IPS-NIHi7 (cell line): Measurements from ENCODE around the gene FOXF1.
A peak's percentile ranks its signal among the peaks of the same experiment; 100 is the strongest.

Experiments
- DNase-seq: peaks from one replicate; pipeline ENCODE4 v3.0.0; 2012; ENCODE audit warnings: mixed read lengths; ENCODE audit errors: extremely low spot score

Gene FOXF1

DNA sequence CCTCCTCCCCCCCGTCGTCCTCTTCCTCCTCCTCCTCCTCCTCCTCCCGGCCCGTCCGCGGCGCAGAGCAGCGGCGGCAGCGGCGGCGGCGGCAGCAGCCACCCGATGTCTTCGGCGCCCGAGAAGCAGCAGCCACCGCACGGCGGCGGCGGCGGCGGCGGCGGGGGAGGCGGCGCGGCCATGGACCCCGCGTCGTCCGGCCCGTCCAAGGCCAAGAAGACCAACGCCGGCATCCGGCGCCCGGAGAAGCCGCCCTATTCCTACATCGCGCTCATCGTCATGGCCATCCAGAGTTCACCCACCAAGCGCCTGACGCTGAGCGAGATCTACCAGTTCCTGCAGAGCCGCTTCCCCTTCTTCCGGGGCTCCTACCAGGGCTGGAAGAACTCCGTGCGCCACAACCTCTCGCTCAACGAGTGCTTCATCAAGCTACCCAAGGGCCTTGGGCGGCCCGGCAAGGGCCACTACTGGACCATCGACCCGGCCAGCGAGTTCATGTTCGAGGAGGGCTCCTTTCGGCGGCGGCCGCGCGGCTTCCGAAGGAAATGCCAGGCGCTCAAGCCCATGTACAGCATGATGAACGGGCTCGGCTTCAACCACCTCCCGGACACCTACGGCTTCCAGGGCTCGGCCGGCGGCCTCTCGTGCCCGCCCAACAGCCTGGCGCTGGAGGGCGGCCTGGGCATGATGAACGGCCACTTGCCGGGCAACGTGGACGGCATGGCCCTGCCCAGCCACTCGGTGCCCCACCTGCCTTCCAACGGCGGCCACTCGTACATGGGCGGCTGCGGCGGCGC lies at the start of gene FOXF1:
TSS of gene FOXF1 (plus strand) at position 63 of the 797 bp plus-strand sequence. CDS start at position 106, 43 bp downstream.
- DNase-seq, result no peak

DNA sequence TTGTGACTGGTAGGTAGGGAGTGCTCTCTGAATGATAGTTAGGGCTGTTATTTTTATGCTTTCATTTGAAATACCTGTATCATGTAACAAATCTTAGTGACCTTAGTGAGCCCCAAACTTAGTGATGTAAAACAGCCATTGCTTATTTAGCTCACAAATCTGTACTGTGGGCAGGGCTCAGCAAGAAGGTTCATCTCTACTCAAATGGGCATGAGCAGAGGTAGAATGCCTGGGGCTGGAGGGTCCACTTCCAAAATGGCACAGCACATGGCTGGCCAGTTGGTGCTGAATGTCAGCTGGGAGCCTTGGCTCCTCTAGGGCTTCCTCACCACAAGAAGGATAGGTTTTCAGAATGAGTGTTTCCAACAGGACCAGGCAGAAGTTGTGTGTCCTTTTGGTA lies 49.3 kb upstream of the FOXF1 start:
- no peak for DNase-seq

DNA sequence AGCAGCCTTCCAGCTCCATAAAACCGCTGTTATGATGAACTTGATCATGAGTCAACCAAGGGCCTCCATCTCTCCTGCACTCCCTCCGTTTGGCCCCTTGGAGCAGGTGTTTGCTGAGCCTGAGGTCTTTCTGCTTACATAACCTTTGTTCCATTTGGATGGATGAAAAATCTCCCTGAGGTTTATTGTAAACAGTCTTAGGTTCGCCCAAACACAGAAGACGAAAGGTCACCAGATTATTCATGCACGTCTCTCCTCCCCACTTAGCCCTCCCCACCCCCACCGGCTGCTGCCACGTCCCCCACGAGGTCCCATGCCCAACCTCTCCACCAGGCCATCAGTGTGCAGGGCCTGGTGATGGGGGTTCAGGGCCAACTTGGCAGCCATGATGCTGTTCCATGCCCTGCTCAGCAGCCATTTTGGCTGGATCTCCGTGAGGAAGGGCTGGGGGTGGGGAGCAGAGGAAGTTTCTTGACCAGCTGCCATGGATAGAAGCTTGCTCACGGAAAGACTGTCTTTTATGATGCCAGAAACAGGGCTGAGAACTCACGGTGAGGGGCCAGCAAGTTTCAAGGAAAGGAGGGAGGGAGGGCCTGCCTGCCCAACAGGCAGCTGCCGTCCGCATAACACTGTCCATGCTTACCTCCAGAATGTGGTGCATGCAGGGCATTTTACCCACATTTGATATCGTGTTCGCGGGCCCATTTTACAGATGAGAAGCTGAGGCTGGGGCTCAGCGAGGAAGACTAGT lies 47.8 kb upstream of the FOXF1 start:
- no peak for DNase-seq

DNA sequence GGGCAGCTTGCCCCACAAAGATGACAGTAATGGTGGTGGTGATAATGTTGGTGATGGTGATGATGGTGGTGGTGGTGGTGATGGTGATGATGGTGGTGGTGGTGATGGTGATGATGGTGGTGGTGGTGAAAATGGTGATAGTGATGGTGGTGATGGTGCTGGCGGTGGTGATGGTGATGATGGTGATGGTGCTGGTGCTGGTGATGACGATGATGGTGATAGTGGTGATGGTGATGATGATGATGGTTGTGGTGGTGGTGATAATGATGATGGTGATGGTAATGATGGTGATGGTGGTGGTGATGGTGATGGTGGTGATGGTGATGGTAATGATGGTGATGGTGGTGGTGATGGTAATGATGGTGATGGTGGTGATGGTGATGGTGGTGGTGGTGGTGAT lies 46.3 kb upstream of the FOXF1 start:
- no peak for DNase-seq

DNA sequence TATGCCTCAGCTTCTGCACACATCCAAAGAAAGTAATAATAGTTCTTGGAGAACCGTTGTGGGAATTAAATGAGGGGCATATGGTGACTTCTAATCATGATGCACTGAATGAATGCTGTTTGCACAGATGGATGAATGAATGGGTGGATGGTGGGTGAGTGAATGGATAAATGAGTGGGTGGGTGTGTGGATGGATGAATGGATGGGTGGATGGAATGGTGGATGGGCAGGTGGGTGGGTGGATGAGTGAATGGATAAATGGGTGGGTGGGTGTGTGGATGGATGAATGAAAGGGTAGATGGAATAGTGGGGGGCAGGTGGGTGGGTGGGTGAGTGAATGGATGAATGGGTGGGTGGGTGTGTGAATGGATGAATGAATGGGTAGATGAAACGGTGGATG lies 44.9 kb upstream of the FOXF1 start:
- DNase-seq, result no peak

DNA sequence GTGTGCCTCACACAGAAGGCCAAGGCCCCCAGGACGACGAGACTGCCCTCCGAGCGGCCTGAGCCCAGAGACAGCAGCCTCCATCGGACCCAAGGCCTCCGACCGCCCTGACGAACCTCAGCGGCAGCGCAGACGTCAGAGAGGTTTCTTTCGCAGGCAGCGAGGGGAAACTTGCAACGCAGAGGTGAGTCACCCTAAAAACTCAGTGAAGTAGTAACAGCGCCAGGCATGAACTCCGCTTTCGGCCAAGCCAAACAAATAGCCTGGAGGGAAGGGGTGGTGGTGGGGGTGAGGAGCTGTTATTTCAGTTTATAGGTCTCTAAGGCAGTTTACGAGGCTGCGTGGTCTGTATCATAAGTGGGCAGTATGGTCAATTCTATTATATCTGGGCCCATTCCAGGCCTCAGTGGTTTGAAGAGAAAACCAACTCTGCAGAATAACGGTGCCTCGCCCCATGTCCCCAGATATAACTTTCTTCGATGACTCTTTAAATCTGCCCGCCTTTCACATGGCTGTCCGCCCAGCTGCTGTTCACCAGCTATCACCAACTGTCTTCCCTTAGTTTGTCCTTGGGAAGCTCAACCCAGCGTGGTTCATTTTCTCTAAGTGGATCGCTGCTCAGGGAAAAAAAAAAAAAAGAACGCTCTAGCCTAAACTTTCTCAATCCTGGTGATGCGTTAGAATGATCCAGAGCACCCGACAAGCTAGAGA lies 43.5 kb upstream of the FOXF1 start:
- DNase-seq, result no peak

DNA sequence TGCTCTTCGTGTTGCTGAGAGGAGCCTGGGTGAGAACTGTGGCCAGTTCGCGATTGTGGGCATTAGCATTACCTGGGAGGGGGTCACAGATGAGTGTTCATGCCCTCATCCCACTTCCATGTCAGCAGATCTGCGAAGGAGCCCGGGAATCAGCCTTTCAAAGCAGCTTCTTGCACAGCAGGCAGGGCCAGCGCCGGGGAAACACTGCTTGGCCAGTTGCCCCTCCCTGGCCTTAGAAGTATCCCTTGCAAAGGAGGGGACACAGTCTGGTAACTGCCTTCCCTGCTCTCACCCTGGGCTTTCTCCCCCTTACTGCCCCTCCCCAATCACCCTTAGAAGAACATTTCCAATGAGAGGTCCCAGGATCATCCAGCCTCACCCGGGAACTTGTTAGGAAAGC lies 42.8 kb upstream of the FOXF1 start:
- no peak for DNase-seq

DNA sequence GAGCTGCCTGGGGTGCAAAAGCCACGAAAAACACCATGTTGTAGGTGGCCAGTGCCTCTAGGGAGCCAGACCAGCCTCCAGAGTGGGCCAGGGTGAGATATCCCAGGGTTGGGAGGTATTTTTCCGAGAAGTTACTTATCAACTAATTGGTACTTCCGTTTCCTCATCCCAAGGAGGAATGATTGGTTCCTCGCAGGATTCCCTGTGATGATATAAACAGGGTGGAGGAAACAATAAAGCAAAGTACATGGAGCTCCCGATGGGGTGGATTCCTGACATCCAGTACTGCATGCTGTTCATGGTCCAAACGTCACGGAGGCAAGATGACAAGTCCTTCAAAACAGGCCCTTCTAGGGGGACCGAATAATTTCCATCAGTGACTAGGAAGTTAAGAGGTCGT lies 39.4 kb upstream of the FOXF1 start:
- DNase-seq, result no peak

DNA sequence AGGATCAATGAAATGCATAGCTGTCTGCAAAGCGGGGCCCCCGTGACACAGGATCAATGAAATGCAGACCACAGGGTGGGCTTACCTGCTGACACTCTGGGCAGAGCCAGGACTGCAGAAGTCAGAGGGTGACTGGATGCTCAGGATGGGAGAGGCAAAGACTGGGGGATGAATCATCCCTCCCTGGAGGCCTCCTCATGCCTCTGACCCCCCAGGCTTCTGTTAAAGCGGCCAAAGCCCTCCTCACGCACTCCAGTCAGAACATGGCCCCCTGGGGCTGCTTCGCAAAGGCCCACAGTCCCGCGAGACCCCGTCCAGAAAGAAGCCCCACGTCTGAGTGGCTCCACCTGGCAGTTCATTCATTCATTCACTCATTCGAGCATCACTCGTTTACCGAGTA lies 38.4 kb upstream of the FOXF1 start:
- no peak for DNase-seq

DNA sequence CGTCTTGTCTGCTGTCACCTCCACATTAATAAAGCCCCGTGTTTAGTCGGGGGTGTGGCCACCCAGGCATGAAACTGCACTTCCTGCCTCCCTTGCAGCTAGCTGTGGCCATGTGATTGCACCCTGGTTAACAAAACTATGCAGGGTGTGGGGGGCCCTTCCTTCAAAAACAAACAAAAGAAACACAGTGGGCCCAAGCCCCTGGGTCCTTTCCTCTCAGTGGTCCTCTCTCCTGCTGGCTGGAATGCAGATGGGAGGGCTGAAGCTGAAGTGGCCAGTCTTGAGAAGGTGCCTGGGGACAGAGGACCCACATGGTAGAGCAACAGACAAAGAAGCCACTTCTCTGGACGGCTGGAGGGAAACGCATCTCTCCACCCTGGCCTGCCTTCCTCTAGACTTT lies 38.0 kb upstream of the FOXF1 start:
- DNase-seq, result no peak

DNA sequence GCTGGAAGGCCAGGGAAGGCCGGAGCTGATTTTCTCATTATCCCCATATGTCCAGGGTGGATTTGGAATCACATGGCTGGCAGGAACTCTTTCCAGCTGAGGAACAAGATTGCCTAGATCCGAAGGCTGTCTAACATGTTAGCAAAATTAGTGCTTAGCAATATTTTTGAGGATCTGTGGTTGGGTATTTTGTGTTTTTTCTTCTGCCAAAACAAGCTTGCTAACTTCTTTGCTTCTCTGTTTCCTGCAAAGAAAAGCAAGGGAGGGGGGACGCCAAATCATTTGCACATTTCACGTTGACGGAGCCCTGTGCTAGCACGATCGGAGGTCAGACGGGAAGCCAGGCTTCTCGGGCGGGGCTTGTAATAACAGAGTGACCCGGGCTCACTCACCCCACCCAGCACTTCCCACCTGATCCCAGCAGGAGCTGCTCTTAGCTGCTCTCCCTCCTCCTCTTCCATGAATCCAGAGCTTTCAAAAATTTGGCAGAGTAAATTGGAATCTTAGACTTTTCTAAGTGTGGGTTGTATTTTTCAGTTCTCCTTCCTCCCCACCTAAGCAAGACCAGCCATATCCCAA lies 33.3 kb upstream of the FOXF1 start:
- DNase-seq, result peak; percentile 44

DNA sequence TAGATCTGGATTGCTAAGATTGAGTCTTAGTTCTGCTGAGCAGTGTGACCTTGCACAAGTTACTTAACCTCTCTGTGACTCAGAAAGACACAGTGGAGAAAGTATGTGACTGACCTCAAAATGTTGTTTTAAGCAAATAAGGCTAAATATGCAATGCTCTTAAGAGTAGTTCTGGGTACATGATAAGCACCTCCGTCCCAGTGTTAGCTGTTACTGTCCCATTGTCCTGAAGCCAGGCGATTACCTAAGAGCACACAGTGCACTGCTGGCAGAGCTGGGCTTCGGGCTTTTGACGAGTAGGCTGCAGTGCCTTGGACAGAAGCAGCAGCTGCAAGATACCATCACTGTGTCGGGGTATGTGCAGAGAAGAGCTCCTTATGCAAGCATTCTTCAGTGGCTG lies 32.7 kb upstream of the FOXF1 start:
- DNase-seq, result no peak

DNA sequence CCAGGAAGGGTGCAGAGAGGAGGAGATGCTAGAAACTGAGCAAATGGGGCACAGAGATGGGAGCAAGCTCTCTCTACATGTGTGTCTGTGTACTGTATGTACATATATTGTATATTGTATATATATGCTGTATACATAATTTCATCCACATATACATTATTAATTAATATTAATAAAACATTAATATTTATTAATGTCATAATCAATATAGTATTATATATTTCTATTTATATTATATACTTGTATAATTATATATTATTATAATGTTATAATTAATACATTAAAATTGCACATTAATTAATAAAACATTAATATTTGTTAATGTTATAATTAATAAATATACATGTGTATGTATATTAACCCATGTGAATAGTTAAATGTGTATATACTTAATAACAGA lies 31.5 kb upstream of the FOXF1 start:
- DNase-seq, result no peak

DNA sequence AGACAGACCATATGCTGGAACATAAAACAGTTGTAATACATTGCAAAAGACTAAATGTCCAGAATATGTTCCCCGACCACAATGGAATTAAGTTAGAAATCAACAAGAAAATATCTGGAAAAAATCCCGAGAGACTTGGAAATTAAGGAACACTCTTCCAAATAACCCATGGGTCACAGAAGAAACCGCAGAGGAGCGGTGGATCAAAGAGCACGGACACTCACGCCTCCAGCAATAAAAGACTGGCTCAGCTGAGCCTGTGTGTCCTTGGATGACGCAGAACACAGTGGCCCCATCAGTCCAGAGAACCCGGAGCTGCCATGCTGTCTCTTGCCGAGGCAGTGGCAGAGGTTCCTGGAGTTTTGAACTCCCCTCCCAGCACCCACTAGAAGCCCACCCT lies 30.9 kb upstream of the FOXF1 start:
- DNase-seq, result no peak

DNA sequence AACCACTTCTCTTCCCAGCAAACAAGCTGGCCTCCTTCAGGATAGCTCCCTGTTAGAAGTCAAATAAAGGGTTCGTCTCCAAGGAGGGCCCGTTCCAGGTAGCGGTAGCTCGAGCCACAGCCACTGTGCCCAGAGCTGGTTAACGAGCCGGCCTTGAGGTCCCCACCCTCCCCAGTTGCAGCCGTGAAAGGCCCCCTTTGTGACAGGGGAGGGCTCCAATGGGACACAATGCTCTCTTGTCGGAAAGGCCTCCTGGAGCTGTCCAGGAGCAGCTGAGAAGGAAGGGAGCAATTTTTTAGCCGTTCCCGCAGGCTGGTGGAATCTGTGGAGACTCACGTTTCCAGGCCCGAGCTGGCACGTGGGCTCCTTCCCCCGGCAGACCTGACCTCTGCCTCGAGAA lies 29.9 kb upstream of the FOXF1 start:
- no peak for DNase-seq

DNA sequence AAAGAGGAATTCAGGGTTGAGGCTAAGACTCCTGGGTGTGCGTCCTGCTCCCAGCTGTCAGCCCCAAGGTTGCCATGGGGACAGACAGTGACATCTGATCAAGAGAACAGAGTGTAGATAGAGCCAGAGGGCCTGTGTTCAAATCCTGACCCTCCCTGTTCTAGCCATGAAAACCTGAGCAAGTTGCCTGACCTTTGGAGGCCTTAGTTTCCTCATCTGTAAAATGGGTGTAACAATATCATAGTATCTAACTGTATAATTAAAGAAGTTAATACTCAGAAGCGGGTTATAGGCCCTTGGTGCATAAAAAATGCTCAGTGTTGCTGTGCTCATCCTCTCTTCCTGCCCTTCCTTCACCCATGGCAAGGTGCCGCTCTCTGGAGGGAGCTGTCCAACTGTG lies 28.7 kb upstream of the FOXF1 start:
- no peak for DNase-seq

DNA sequence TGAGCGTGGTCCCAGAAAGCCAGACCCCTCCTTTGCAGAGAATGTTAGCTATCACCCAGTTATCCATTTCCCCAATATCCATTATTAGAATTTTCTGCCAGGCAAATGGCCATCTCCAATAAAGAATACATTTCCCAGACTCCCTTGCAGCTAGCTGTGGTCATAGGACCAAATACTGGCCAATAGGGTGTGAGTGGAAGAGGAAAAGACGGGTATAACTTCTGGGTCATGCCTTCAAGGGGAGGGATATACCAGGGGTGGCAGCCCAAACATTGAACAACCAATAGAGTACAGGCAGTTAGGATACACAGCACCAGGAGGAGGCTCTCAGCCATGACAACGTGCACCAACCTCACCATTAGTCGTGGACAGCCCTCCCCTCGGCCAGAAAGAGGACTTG lies 26.1 kb upstream of the FOXF1 start:
- DNase-seq, result no peak

DNA sequence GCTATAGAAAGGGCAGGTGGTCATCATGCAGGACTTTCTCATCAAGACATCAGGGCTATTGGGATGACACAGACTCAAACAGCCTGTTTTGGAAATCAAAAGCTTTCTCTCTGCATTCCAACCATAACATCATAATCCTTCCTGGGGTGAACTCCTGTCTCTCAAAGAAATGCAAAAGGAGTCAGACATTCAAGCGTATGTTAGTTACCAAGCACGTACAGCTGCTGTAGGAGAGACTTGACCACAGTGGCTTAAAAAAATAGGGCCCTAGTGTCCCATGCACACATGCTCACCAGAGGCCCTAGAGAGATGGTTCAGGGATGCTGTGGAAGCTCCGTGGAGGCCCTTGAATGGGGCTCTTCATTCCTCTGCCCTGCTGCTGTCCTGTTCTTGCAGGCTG lies 24.6 kb upstream of the FOXF1 start:
- no peak for DNase-seq

DNA sequence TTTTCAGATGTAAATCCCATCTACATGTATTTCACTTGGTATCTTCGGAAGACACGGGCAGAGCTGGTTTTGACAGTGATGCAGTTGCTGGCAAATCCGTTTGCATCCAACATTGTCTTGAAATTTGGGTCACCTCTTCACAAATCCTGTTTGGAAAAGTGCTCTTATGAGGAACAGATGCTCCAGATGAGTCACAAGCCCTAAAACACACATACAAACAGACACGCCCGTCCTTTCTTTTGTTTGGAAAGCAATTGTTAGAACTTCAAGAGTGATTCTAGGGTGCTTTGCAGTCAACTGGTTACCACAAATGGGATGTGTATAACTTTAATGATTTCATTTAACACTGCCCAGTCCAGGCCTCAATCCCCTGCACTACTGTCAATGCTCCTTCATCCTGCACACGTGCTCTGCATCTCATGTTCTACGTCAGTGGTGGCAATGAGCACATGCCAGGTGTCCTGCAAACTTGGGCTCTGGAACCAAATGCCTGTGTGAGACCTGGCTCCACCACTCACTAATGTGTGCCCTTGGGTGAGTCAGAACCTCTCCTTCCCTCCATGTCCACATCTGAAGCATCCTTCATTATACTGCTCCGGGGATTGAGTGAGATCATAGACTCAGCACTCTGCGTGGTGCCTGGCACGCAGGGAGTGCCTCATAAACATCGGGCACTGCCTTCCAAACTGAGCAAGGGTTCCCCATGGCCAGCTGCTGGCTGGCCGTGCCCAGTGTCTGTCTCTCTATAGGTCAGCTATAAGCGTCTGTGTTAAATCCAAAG lies 19.3 kb upstream of the FOXF1 start:
- DNase-seq, result no peak

DNA sequence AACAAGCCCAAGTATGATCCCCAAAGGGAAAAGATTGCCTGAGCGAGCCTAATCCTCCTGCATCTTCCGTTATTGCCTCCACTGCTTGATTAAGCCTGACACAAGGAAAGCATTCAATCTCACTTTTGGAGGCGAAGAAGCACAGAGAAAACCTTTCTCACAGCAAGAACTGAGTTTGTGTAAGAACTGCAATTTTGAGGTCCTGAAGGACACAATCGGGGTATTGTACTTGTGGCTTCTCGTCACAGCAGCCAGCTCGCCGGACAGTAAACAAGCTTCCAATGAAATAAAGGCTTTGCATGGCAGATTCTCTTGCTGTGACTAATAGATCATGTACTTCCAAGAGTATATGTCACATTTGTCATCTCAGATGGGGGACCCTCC lies 18.7 kb upstream of the FOXF1 start:
- no peak for DNase-seq

DNA sequence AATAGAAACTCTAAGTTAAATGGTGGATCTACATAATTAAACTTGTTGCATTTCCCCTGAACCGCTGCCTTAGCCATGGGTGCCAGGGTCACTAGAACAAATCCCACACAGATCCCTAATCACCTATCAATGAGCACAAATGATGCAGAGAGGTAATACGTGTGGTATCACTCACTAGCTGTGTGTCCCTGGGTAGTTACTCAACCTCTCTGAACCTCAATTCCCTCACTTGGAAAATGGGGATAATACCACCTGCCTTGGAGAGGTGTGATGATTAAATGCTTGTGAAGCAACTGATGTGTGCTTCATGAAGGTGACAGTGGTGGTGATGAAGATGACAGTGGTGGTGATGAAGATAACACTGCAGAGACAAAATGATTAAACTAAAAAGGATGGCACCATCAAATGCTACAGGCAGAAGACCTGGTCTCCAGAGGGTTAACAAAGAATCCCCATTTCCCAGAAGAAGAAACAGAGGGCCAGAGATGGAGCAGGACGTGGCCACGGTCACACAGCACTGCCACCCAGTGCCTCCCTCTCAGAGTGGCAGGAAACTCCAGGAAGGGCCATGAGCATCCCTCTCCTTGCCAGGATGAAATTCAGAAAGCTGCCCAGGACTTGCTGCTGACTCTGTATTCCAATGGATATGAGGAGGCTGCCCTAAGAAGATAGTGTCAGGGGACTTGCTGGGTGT lies 17.9 kb upstream of the FOXF1 start:
- no peak for DNase-seq
